NCI-H226 (cell line): Measurements from ENCODE around the gene FUT7.

Experiments
- DNase-seq: peaks from one replicate; pipeline ENCODE4 v3.0.0-alpha.2; 2015

The FUT7 gene

GRCh38 chr9:137030538-137031527, 1.1 kb downstream of the FUT7 start:
- no peak for DNase-seq

- no peak for DNase-seq
These were observed 1.9 kb downstream of the FUT7 start for GRCh38 chr9:137030006-137030405.

- no peak for DNase-seq
These were observed 2.6 kb downstream of the FUT7 start for GRCh38 chr9:137029058-137029936.

- DNase-seq, result peak; percentile 25
These were observed 3.4 kb downstream of the FUT7 start for GRCh38 chr9:137028263-137029057.

- no peak for DNase-seq
These were observed 4.3 kb downstream of the FUT7 start, which contains the start of gene ABCA2 for GRCh38 chr9:137027369-137028262. Gene ABCA2 (minus strand): TSS chr9:137028237. CDS start chr9:137028140, 97 bp downstream.

- no peak for DNase-seq
These were observed 5.1 kb downstream of the FUT7 start for GRCh38 chr9:137026828-137027227.

DNA sequence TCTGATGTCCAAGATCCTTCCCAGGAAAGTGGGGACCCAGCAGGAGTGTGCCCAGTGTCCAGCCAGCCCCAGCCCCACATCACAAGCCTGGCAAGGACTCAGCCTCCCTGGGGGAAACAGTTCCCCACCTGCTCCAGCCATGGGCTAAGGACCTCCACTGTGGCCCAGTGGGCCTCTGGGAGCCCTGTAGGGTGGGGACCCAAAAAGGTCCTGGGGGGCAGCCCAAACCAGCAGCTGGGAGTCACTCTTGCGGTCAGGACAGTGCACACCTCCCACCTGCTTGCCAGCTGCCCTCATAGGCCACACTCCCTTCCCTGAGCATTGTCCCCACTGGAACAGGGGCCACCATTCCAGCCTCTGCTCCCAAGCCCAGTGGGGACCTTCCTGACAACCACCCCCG, 5.5 kb downstream of the FUT7 start:
- no peak for DNase-seq

DNA sequence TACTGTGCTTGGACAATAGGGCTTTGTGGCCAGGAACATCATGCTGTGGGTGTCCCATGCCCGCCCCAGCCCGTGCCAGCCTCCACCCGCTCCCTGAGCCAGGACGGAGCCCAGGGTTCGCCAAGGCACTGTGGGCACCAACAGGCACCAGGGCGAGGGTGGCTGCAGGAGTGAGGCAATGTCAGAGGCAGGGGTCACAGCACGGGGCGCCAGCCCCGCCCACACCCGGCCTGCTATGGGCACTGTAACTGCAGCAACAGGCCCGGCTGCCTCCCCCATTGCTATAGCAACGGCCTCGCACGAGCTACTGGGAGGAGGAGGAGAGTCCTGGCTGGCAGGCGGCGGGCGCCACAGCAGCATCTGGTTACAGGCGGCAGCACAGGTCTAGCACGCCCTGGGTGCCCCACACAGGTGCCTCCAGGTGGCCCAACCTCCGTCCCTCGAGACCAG, 6.3 kb downstream of the FUT7 start:
- no peak for DNase-seq

- DNase-seq, result no peak
These were observed 8.3 kb downstream of the FUT7 start for GRCh38 chr9:137023583-137023991.

DNA sequence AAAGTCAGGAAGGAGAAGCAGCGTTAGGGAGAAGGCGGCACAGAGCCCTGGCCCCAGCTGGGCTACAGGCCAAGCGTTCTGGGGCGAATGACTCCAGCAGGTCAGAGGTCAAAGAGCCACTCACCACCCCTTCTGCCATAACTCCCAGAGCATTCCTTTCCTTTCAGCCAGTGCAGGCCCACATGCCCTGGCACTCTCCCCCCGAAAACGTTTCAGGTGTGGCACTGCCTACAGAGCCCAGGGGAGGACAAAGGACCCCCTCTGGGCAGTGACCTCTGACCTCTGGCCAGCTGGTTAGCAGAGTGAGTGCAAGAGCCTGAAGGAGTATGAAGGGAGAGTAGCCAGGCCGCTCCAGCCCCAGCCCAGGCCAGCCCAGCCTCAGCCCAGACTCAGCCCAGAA, 8.7 kb downstream of the FUT7 start:
- no peak for DNase-seq

DNA sequence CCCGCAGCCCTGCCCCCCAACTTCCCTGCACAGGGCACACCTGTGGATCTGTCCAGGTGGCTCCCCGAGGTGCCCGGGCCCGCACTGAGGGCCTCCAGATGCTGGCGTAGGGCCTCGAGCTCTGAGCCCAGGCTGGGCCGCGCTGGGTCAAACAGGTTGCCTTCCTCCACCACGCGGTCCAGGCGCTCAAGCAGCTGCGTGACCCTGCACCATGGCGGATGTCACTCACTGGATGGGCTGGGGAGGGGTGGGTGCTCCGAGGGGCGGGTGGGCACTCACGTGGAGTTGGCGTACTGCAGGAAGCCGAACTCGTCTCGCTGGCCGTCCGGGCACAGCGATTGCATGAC, 9.3 kb downstream of the FUT7 start:
- DNase-seq, result no peak

GRCh38 chr9:137021979-137022661, 9.8 kb downstream of the FUT7 start:
- DNase-seq, result peak; percentile 95

- no peak for DNase-seq
These were observed 10.3 kb downstream of the FUT7 start for GRCh38 chr9:137021568-137021978.

DNA sequence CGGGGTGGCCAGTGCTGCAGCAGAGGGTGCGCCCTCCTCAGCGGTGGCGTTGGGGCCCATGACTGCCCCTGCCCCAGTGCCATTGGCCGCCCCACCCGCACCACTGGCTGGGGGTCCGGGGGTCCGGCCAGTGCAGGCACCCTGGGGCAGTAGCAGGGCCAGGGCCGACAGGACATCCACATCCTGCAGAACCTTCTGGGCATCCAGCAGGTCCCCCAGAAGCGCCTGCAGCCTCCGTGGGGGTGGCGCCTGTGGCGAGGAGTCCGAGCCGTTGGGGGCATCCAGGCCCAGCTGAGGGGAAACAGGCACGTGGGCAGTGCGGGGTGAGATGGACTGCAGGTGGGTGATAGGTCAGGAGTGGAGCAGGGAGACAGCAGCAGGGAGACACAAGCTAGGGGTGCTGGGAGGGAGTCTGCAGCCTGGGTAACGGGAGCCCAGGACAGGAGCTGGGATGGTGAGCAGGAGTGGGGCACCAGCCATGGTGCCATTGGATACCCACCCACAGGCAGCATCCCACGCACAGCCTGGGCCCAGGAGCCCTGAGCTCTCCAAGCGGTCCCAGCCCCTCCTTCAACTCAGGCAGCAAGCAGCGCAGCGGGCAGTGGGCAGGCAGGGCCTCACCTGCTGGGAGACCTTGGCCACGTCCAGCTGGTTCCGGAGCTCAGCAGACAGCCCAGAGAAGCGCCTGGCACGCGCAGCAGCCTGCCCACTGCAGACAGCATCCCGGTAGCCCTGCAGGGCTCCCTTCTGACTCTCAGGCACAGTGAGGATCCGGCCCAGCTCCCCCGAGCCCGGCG, 10.9 kb downstream of the FUT7 start:
- no peak for DNase-seq

DNA sequence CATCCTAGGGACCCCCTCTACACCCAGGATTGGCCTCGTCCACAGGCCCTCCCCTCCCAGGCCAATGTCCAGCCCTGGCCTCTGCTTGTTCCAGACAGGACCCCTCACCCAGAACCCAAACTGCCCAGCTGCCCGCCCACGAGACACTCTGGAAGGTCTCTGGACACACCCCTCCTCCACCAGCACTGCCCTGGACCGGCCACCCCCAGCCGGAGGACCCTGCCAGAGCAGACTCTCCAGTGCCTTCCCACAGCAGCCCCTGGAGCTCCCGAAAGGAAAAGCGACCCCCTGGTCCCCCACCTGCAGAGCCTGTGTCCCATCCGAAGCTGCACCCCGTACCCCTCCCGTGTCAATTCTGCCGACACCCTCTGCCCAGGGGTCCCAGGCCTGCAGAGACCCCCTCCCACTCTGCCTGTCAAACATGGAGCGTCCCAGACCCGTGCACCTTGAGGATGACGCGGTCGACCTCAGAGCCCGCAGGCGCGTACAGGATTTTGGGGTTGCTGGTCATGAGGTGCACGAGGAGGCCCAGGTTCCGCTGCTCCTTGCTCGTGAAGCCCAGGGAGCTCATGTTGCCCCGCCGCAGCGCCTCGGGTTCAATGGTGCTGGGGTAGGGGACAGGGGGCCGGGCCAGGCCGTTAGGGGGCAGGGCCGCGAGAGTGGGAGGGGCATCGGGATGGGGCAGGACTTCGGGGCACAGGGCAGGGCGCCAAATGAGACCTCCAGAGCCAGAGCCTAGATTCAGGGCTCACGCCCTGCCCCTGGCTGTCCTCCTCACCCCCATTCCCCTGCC, 11.8 kb downstream of the FUT7 start:
- no peak for DNase-seq

- no peak for DNase-seq
These were observed 12.9 kb downstream of the FUT7 start for GRCh38 chr9:137018761-137019559.

- DNase-seq, result no peak
These were observed 13.9 kb downstream of the FUT7 start for GRCh38 chr9:137017791-137018497.

GRCh38 chr9:137017071-137017470, 14.8 kb downstream of the FUT7 start:
- no peak for DNase-seq
